Measurements from ENCODE around the gene CLEC2B. TPM values are rescaled to one million over a fixed set of nuclear protein-coding genes. Genes with fewer than 3 reads are reported as not detected.

CLEC2B gene
- 32.1 and 53.6 TPM in 2 replicates for total RNA-seq

GRCh38 chr12:9869307-9870161, at the start of gene CLEC2B:
TSS of gene CLEC2B (minus strand) at chr12:9869354.

DNA sequence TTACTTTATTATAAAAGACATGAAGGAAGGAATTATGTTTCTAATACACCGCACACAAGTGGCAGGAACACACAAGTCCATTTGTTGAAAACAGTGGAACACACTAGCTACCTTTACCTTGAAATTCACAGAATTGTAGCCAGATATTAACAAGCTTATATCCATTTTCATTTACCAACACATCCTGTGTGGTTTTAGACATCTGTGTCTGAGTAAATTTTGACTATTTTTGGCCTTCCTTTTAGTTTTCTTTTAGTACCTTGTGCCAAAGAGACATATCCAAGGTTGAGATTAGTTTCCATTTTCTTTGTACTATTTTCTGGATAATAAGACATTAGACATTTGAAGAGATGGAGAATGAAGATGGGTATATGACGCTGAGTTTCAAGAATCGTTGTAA, 12.1 kb upstream of the CLEC2B start, which contains the start of gene KLRF2:
Gene KLRF2, plus strand, starts transcription at position 244 of the 400 bp plus-strand sequence. Its CDS starts 107 bp downstream, at position 351.

DNA sequence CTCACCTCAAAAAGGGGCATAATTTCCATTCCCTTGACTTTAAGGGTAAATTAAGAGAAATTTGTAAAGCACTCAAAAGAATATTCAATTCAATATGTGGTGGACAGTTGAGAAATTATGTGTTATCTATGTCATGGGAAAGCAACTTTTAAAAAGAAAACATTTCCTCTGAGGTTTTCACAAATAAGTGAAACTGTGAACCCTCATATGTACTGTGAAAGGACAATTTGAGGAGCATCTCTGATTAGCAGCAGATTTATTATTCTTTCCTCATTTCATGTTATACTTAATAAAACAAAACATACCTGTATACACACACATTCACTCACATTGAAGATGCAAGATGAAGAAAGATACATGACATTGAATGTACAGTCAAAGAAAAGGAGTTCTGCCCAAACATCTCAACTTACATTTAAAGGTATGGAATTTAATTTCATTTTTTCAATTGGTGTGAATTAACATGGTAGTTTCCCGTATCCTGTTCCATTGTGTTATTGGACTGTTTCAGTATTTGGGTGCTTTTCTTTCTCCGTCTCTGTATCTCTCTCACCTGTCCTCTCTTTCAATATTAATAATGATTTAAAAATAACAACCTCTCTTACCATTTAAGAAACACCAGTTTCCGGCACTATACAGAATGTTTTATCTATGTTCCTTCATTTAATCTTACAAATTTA, 41.8 kb downstream of the CLEC2B start, which contains the start of gene KLRF1:
Gene KLRF1, plus strand, starts transcription at position 273 of the 680 bp plus-strand sequence. Its CDS starts 64 bp downstream, at position 337.

Other genes with a start within 250 kb of the CLEC2B start
- 1.2 and 2.2 TPM in 2 replicates for gene CLEC2D, start 199.6 kb downstream of the CLEC2B start, total RNA-seq
- not detected in 2 replicates for gene CLECL1, start 136.3 kb downstream of the CLEC2B start, total RNA-seq
- not detected in 2 replicates for gene CD69, start 108.5 kb downstream of the CLEC2B start, total RNA-seq
- gene KLRF1, start 41.9 kb downstream of the CLEC2B start, total RNA-seq = under 0.01 and 0.20 TPM in 2 replicates
- not detected in 2 replicates for gene KLRF2, start 12.1 kb upstream of the CLEC2B start, total RNA-seq
- gene CLEC2A, start 63.0 kb upstream of the CLEC2B start, total RNA-seq = not detected in 2 replicates
- gene CLEC12A, start 102.1 kb upstream of the CLEC2B start, total RNA-seq = not detected in 2 replicates
- not detected in 2 replicates for gene CLEC1B, start 129.8 kb upstream of the CLEC2B start, total RNA-seq
- gene CLEC12B, start 141.3 kb upstream of the CLEC2B start, total RNA-seq = not detected in 2 replicates
- gene CLEC9A, start 161.3 kb upstream of the CLEC2B start, total RNA-seq = not detected in 2 replicates
- gene CLEC1A, start 229.6 kb upstream of the CLEC2B start, total RNA-seq = not detected in 2 replicates